GM23338 (cell line): ENCODE measurements around the gene IL21R. TPM values are rescaled to one million over a fixed set of nuclear protein-coding genes. Genes with fewer than 3 reads are reported as not detected.

Experiments used
- ATAC-seq: fragments of 200-7000 bp; cut with Tn5 transposase; 3 replicates; pipeline ENCODE4 v1.9.1; 2020
- DNase-seq: peaks from one replicate; pipeline ENCODE4 v3.0.0-alpha.2; 2015; ENCODE audit warnings: low spot score
- H2AFZ ChIP-seq: fragments of 200-600 bp; sonication (generic); 2 replicates; pipeline ENCODE4 v1.8.0; 2016; ENCODE audit warnings: antibody characterized with exemption, mild to moderate bottlenecking, moderate library complexity
- H3F3A ChIP-seq: fragments of 200-600 bp; sonication (generic); replicated peaks from 2 replicates; pipeline ENCODE4 v1.8.0; 2017; ENCODE audit warnings: antibody characterized with exemption, mixed run types, low read depth
- H3K27ac ChIP-seq: fragments of 200-600 bp; sonication (generic); 2 replicates; pipeline ENCODE4 v1.6.1; 2016; ENCODE audit warnings: low read depth
- H3K27me3 ChIP-seq: fragments of 200-600 bp; sonication (generic); 2 replicates; pipeline ENCODE4 v1.8.0; 2016; ENCODE audit warnings: mild to moderate bottlenecking, mixed run types, moderate library complexity; ENCODE audit not compliant: insufficient read depth
- H3K36me3 ChIP-seq: fragments of 200-600 bp; sonication (generic); 2 replicates; pipeline ENCODE4 v1.8.0; 2016; ENCODE audit warnings: mild to moderate bottlenecking; ENCODE audit not compliant: insufficient read depth
- H3K4me1 ChIP-seq: fragments of 200-600 bp; sonication (generic); 2 replicates; pipeline ENCODE4 v1.8.0; 2016; ENCODE audit warnings: mild to moderate bottlenecking, moderate library complexity; ENCODE audit not compliant: insufficient read depth
- H3K4me2 ChIP-seq: fragments of 200-600 bp; sonication (generic); 2 replicates; pipeline ENCODE4 v1.7.1; 2017; ENCODE audit warnings: mixed run types
- H3K4me3 ChIP-seq: fragments of 200-600 bp; sonication (generic); 2 replicates; pipeline ENCODE4 v1.6.1; 2016; ENCODE audit warnings: mixed run types
- H3K79me2 ChIP-seq: fragments of 200-600 bp; sonication (generic); replicated peaks from 2 replicates; pipeline ENCODE4 v1.8.0; 2017; ENCODE audit warnings: mild to moderate bottlenecking; ENCODE audit not compliant: insufficient read depth
- H3K9me2 ChIP-seq: fragments of 200-600 bp; sonication (generic); 2 replicates; pipeline ENCODE4 v1.8.0; 2017; ENCODE audit not compliant: insufficient read depth
- H4K20me1 ChIP-seq: fragments of 200-600 bp; sonication (generic); replicated peaks from 2 replicates; pipeline ENCODE4 v1.8.0; 2017; ENCODE audit warnings: mild to moderate bottlenecking; ENCODE audit not compliant: insufficient read depth
- H3K27ac Mint-ChIP-seq: 2 replicates; pipeline ENCODE4 v1.8.0; 2020; ENCODE audit warnings: inconsistent platforms, mild to moderate bottlenecking, moderate library complexity, mixed read lengths
- H3K27me3 Mint-ChIP-seq: 3 replicates; pipeline ENCODE4 v1.8.0; 2022; ENCODE audit warnings: low read depth, mild to moderate bottlenecking, moderate library complexity, mixed read lengths, inconsistent platforms; ENCODE audit not compliant: insufficient read depth, poor library complexity
- H3K36me3 Mint-ChIP-seq: 3 replicates; pipeline ENCODE4 v1.8.0; 2021; ENCODE audit warnings: low read depth, mild to moderate bottlenecking, inconsistent platforms, moderate library complexity, mixed read lengths
- H3K4me1 Mint-ChIP-seq: 3 replicates; pipeline ENCODE4 v1.8.0; 2020; ENCODE audit warnings: mild to moderate bottlenecking, inconsistent platforms, mixed read lengths
- H3K4me3 Mint-ChIP-seq: 3 replicates; pipeline ENCODE4 v1.8.0; 2021; ENCODE audit warnings: moderate library complexity, mild to moderate bottlenecking, inconsistent platforms, mixed read lengths
- H3K9me3 Mint-ChIP-seq: 3 replicates; pipeline ENCODE4 v1.8.0; 2020; ENCODE audit warnings: moderate library complexity, mild to moderate bottlenecking, inconsistent platforms, mixed read lengths
- CREB1 ChIP-seq: fragments of 250-450 bp; sonication (Bioruptor Pico); IDR thresholded peaks from 2 replicates; pipeline ENCODE4 v1.5.0; 2020; ENCODE audit warnings: low read depth, mild to moderate bottlenecking, moderate library complexity
- POLR2AphosphoS5 ChIP-seq: IDR thresholded peaks from 2 replicates; pipeline ENCODE4 v1.6.1; 2016; ENCODE audit warnings: antibody characterized with exemption, low read depth
- STAT1 ChIP-seq: IDR thresholded peaks from one replicate; pipeline ENCODE4 v1.6.1; 2016; ENCODE audit warnings: antibody characterized with exemption; ENCODE audit not compliant: unreplicated experiment
- ZNF331 ChIP-seq: fragments of 250-450 bp; sonication (Bioruptor Pico); IDR thresholded peaks from 2 replicates; pipeline ENCODE4 v1.5.0; 2020; ENCODE audit warnings: low read depth, mild to moderate bottlenecking, moderate library complexity
- polyA plus RNA-seq: library from polyadenylated mRNA; unstranded; fragments of >200 nt; fragmentation: Nextera tagmentation; extraction: Ambion mirVana; gene quantifications from 2 replicates; pipeline ENCODE4 v1.2.1, GENCODE V29; 2016
- total RNA-seq: library from RNA; depleted of rRNA; stranded (reverse); fragments of >200 nt; shearing (Covaris generic); gene quantifications from 2 replicates; pipeline ENCODE4 v1.2.3, GENCODE V29; 2014
- TF ChIP-seq, protein P1 (sequence below): IDR thresholded peaks from 2 replicates; pipeline ENCODE4 v1.6.1; 2016; ENCODE audit warnings: antibody characterized with exemption
- TF ChIP-seq, protein P2 (sequence below), 2 experiments: fragments of 200-600 bp in 1 of 2; sonication (generic) in 1 of 2; conservative IDR thresholded peaks; 2 replicates each; pipeline versions ENCODE4 v1.5.1 to v1.6.1; 2016 to 2017; ENCODE audit warnings: antibody characterized with exemption in 2 of 2, low read depth in 2 of 2, mild to moderate bottlenecking in 2 of 2, moderate library complexity in 1 of 2
- TF ChIP-seq, protein P3 (sequence below): IDR thresholded peaks from one replicate; pipeline ENCODE4 v1.6.1; 2018; ENCODE audit warnings: antibody characterized with exemption; ENCODE audit not compliant: unreplicated experiment
- TF ChIP-seq, protein P4 (sequence below): fragments of 250-450 bp; sonication (Bioruptor Pico); IDR thresholded peaks from 2 replicates; pipeline ENCODE4 v1.5.0; 2020; ENCODE audit warnings: mild to moderate bottlenecking, moderate library complexity

The IL21R gene
- total and polyA plus RNA-seq, 2 experiments from 2014 or later, result 0.42 to 2.6 TPM

DNA sequence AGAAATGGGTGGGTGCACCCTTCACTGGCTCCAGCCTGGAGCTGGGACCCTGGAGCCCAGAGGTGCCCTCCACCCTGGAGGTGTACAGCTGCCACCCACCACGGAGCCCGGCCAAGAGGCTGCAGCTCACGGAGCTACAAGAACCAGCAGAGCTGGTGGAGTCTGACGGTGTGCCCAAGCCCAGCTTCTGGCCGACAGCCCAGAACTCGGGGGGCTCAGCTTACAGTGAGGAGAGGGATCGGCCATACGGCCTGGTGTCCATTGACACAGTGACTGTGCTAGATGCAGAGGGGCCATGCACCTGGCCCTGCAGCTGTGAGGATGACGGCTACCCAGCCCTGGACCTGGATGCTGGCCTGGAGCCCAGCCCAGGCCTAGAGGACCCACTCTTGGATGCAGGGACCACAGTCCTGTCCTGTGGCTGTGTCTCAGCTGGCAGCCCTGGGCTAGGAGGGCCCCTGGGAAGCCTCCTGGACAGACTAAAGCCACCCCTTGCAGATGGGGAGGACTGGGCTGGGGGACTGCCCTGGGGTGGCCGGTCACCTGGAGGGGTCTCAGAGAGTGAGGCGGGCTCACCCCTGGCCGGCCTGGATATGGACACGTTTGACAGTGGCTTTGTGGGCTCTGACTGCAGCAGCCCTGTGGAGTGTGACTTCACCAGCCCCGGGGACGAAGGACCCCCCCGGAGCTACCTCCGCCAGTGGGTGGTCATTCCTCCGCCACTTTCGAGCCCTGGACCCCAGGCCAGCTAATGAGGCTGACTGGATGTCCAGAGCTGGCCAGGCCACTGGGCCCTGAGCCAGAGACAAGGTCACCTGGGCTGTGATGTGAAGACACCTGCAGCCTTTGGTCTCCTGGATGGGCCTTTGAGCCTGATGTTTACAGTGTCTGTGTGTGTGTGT, 46.8 kb downstream of the IL21R start:
- Histone ChIP-seq H3K4me2 (no peak overlapping the region), H4K20me1 (no peaks in the 10 kb centered on the region), H3K79me2 (no peaks in the 10 kb centered on the region), H3K4me1 (no peaks in the 10 kb centered on the region), H3K9me2 (no peaks in the 10 kb centered on the region), H3K4me3 (no peak overlapping the region), H3K27ac (no peak overlapping the region), H3K27me3 (no peaks in the 10 kb centered on the region), H3F3A (no peaks in the 10 kb centered on the region), H3K36me3 (no peaks in the 10 kb centered on the region), H2AFZ (no peak overlapping the region)
- no peak overlapping the region for H3K4me3 Mint-ChIP-seq
- peaks cover 14% of the 10 kb centered on the region for H3K36me3 Mint-ChIP-seq
- peaks cover 30% of the 10 kb centered on the region for H3K9me3 Mint-ChIP-seq
- TF ChIP-seq, protein P1, sequence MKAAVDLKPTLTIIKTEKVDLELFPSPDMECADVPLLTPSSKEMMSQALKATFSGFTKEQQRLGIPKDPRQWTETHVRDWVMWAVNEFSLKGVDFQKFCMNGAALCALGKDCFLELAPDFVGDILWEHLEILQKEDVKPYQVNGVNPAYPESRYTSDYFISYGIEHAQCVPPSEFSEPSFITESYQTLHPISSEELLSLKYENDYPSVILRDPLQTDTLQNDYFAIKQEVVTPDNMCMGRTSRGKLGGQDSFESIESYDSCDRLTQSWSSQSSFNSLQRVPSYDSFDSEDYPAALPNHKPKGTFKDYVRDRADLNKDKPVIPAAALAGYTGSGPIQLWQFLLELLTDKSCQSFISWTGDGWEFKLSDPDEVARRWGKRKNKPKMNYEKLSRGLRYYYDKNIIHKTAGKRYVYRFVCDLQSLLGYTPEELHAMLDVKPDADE, result no peak
- TF ChIP-seq, protein P2, sequence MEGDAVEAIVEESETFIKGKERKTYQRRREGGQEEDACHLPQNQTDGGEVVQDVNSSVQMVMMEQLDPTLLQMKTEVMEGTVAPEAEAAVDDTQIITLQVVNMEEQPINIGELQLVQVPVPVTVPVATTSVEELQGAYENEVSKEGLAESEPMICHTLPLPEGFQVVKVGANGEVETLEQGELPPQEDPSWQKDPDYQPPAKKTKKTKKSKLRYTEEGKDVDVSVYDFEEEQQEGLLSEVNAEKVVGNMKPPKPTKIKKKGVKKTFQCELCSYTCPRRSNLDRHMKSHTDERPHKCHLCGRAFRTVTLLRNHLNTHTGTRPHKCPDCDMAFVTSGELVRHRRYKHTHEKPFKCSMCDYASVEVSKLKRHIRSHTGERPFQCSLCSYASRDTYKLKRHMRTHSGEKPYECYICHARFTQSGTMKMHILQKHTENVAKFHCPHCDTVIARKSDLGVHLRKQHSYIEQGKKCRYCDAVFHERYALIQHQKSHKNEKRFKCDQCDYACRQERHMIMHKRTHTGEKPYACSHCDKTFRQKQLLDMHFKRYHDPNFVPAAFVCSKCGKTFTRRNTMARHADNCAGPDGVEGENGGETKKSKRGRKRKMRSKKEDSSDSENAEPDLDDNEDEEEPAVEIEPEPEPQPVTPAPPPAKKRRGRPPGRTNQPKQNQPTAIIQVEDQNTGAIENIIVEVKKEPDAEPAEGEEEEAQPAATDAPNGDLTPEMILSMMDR (conservative IDR thresholded peaks at IDR 0.05; ENCODE audit: low read depth in 2 of 2), result no peak
- TF ChIP-seq POLR2AphosphoS5 (no peak), STAT1 (no peak), ZNF331 (CRISPR knock-in tag) (no peak), CREB1 (no peak)
- TF ChIP-seq, protein P3, sequence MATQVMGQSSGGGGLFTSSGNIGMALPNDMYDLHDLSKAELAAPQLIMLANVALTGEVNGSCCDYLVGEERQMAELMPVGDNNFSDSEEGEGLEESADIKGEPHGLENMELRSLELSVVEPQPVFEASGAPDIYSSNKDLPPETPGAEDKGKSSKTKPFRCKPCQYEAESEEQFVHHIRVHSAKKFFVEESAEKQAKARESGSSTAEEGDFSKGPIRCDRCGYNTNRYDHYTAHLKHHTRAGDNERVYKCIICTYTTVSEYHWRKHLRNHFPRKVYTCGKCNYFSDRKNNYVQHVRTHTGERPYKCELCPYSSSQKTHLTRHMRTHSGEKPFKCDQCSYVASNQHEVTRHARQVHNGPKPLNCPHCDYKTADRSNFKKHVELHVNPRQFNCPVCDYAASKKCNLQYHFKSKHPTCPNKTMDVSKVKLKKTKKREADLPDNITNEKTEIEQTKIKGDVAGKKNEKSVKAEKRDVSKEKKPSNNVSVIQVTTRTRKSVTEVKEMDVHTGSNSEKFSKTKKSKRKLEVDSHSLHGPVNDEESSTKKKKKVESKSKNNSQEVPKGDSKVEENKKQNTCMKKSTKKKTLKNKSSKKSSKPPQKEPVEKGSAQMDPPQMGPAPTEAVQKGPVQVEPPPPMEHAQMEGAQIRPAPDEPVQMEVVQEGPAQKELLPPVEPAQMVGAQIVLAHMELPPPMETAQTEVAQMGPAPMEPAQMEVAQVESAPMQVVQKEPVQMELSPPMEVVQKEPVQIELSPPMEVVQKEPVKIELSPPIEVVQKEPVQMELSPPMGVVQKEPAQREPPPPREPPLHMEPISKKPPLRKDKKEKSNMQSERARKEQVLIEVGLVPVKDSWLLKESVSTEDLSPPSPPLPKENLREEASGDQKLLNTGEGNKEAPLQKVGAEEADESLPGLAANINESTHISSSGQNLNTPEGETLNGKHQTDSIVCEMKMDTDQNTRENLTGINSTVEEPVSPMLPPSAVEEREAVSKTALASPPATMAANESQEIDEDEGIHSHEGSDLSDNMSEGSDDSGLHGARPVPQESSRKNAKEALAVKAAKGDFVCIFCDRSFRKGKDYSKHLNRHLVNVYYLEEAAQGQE, result no peak
- TF ChIP-seq, protein P4, sequence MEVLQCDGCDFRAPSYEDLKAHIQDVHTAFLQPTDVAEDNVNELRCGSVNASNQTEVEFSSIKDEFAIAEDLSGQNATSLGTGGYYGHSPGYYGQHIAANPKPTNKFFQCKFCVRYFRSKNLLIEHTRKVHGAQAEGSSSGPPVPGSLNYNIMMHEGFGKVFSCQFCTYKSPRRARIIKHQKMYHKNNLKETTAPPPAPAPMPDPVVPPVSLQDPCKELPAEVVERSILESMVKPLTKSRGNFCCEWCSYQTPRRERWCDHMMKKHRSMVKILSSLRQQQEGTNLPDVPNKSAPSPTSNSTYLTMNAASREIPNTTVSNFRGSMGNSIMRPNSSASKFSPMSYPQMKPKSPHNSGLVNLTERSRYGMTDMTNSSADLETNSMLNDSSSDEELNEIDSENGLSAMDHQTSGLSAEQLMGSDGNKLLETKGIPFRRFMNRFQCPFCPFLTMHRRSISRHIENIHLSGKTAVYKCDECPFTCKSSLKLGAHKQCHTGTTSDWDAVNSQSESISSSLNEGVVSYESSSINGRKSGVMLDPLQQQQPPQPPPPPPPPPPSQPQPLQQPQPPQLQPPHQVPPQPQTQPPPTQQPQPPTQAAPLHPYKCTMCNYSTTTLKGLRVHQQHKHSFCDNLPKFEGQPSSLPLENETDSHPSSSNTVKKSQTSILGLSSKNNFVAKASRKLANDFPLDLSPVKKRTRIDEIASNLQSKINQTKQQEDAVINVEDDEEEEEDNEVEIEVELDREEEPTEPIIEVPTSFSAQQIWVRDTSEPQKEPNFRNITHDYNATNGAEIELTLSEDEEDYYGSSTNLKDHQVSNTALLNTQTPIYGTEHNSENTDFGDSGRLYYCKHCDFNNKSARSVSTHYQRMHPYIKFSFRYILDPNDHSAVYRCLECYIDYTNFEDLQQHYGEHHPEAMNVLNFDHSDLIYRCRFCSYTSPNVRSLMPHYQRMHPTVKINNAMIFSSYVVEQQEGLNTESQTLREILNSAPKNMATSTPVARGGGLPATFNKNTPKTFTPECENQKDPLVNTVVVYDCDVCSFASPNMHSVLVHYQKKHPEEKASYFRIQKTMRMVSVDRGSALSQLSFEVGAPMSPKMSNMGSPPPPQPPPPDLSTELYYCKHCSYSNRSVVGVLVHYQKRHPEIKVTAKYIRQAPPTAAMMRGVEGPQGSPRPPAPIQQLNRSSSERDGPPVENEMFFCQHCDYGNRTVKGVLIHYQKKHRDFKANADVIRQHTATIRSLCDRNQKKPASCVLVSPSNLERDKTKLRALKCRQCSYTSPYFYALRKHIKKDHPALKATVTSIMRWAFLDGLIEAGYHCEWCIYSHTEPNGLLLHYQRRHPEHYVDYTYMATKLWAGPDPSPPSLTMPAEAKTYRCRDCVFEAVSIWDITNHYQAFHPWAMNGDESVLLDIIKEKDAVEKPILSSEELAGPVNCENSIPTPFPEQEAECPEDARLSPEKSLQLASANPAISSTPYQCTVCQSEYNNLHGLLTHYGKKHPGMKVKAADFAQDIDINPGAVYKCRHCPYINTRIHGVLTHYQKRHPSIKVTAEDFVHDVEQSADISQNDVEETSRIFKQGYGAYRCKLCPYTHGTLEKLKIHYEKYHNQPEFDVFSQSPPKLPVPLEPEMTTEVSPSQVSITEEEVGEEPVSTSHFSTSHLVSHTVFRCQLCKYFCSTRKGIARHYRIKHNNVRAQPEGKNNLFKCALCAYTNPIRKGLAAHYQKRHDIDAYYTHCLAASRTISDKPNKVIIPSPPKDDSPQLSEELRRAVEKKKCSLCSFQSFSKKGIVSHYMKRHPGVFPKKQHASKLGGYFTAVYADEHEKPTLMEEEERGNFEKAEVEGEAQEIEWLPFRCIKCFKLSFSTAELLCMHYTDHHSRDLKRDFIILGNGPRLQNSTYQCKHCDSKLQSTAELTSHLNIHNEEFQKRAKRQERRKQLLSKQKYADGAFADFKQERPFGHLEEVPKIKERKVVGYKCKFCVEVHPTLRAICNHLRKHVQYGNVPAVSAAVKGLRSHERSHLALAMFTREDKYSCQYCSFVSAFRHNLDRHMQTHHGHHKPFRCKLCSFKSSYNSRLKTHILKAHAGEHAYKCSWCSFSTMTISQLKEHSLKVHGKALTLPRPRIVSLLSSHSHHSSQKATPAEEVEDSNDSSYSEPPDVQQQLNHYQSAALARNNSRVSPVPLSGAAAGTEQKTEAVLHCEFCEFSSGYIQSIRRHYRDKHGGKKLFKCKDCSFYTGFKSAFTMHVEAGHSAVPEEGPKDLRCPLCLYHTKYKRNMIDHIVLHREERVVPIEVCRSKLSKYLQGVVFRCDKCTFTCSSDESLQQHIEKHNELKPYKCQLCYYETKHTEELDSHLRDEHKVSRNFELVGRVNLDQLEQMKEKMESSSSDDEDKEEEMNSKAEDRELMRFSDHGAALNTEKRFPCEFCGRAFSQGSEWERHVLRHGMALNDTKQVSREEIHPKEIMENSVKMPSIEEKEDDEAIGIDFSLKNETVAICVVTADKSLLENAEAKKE (CRISPR knock-in tag), result no peak
- peaks cover 7% of the 10 kb centered on the region for H3K27me3 Mint-ChIP-seq
- no peak for ATAC-seq
- H3K27ac Mint-ChIP-seq, result no peak overlapping the region
- H3K4me1 Mint-ChIP-seq, result no peaks in the 10 kb centered on the region; the same call in 2 of the 3 replicates
- DNase-seq, result no peak
